Gastrocnemius medialis (tissue), 4 donors: ENCODE data around the gene NF2. TPM values are rescaled to one million over a fixed set of nuclear protein-coding genes. Genes with fewer than 3 reads are reported as not detected.
A peak's percentile ranks its signal among the peaks of the same experiment; 100 is the strongest.

Source experiments
- ATAC-seq, 2 donors: fragments of 150-250 bp; one replicate each; pipeline ENCODE4 v1.9.1; 2016
- DNase-seq, 2 donors: peaks; one replicate each; pipeline ENCODE4 v3.0.0-alpha.2; 2019
- H3K27ac ChIP-seq, 4 donors: fragments of 200-600 bp; sonication (generic); 1 replicate in 1 of 4; 2 replicates in 3 of 4; pipeline ENCODE4 v1.5.1; 2016 to 2018; ENCODE audit warnings: mild to moderate bottlenecking in 2 of 4, moderate library complexity in 1 of 4
- H3K27me3 ChIP-seq, 3 donors: fragments of 200-600 bp; sonication (generic) in 2 of 3; 1 replicate in 1 of 3; 2 replicates in 2 of 3; pipeline versions ENCODE4 v1.5.1 to v1.6.0; 2016 to 2019; ENCODE audit warnings: mild to moderate bottlenecking in 1 of 3, moderate library complexity in 1 of 3
- H3K36me3 ChIP-seq, 2 donors: fragments of 200-600 bp; sonication (generic) in 1 of 2; one replicate each; pipeline ENCODE4 v1.5.1; 2017 to 2018
- H3K4me1 ChIP-seq, 2 donors: fragments of 200-600 bp; sonication (generic) in 1 of 2; one replicate each; pipeline ENCODE4 v1.5.1; 2016 to 2017; ENCODE audit warnings: mild to moderate bottlenecking in 2 of 2
- H3K4me3 ChIP-seq, 4 donors: fragments of 200-600 bp; sonication (generic) in 3 of 4; 1 replicate in 1 of 4; 2 replicates in 3 of 4; pipeline ENCODE4 v1.5.1; 2016 to 2019; ENCODE audit warnings: mild to moderate bottlenecking in 2 of 4
- H3K9me3 ChIP-seq, 3 donors: fragments of 200-600 bp; sonication (generic) in 2 of 3; 1 replicate in 1 of 3; 2 replicates in 2 of 3; pipeline ENCODE4 v1.5.1; 2016 to 2019
- CTCF ChIP-seq, 5 experiments: fragments of 450-650 bp in 3 of 5; fragments of 200-600 bp in 2 of 5; sonication (generic) in 2 of 5; IDR thresholded peaks in 4 of 5; conservative IDR thresholded peaks in 1 of 5; 1 replicate in 4 of 5; 2 replicates in 1 of 5; pipeline ENCODE4 v1.5.1; 2016 to 2019; ENCODE audit warnings: antibody characterized with exemption in 5 of 5, mild to moderate bottlenecking in 3 of 5, moderate library complexity in 3 of 5
- POLR2A ChIP-seq, 2 donors: fragments of 450-650 bp; IDR thresholded peaks; one replicate each; pipeline ENCODE4 v1.6.1; 2017; ENCODE audit warnings: antibody characterized with exemption in 2 of 2, mild to moderate bottlenecking in 2 of 2, moderate library complexity in 2 of 2
- in situ Hi-C, 4 donors: fragments of 200-750 bp; cut with MboI; loops; one replicate each; pipeline versions ENCODE4 v1.15.0 to v1.8.0; 2017; ENCODE audit warnings: low sequenced_read_pairs in 4 of 4
- intact Hi-C: fragments of 100-400 bp; cut with DNase I; formaldehyde crosslinking; loops from one replicate; pipeline ENCODE4 v1.15.1; 2023; ENCODE audit warnings: low total_unique reads
- total RNA-seq, 4 donors: library from RNA; depleted of rRNA; stranded (reverse); fragments of >200 nt; gene quantifications; one replicate each; pipeline versions ENCODE4 v1.1.0 to v1.2.3, GENCODE V29; 2016

NF2 gene
- total RNA-seq, 4 donors from 2014 or later: 34.7 to 66.3 (median 48.2) TPM

GRCh38 chr22:29740216-29740615 lies 136.8 kb downstream of the NF2 start:
- no peak for DNase-seq
- ATAC-seq: no peak
- Histone ChIP-seq H3K36me3 (peaks cover 0 to 33% of the 10 kb centered on the region in 2 donors), H3K4me1 (peaks cover 6 to 9% of the 10 kb centered on the region in 2 donors), H3K27ac (no peak overlapping the region), H3K9me3 (no peaks in the 10 kb centered on the region), H3K27me3 (no peaks in the 10 kb centered on the region), H3K4me3 (no peak overlapping the region)
- intact Hi-C loops: no loop called here
- in situ Hi-C loops: no loop called here
- TF ChIP-seq POLR2A (IDR thresholded peaks at IDR 0.05) (no peak), CTCF (IDR thresholded peaks at IDR 0.05 in 4 of 5, conservative IDR thresholded peaks at IDR 0.05 in 1 of 5) (no peak)

GRCh38 chr22:29741926-29742325 lies 138.5 kb downstream of the NF2 start:
- no peak overlapping the region for H3K27ac ChIP-seq
- no peak overlapping the region for H3K4me3 ChIP-seq
- peaks cover 0 to 33% of the 10 kb centered on the region in 2 donors for H3K36me3 ChIP-seq
- no peaks in the 10 kb centered on the region for H3K9me3 ChIP-seq
- peaks cover 10 to 11% of the 10 kb centered on the region in 2 donors for H3K4me1 ChIP-seq
- in situ Hi-C loops: no loop called here
- TF ChIP-seq POLR2A (IDR thresholded peaks at IDR 0.05) (no peak), CTCF (IDR thresholded peaks at IDR 0.05 in 4 of 5, conservative IDR thresholded peaks at IDR 0.05 in 1 of 5) (no peak)
- DNase-seq (no peak), ATAC-seq (no peak)
- intact Hi-C loops: no loop called here
- no peaks in the 10 kb centered on the region for H3K27me3 ChIP-seq

DNA sequence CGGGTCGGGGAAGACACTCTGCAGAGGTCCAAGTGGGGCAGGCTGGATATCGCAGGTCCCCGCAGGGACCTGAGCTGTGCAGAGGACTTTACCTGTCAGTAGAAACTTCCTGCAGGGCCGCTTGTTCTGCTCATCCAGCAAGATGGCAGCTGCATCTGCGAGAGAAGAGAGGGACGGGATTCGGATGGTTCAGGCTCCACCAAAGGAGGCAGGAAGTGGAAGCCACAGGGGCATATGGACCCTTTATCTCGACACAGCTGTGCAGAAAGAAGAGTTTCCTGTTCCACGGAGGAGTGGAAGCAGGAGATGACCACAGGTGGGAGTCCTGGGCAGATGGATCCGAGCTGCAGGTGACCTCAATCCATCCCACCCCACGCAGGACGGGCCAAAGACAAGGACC lies 138.9 kb downstream of the NF2 start:
- H3K4me1 ChIP-seq: peaks cover 10 to 11% of the 10 kb centered on the region in 2 donors
- TF ChIP-seq CTCF (IDR thresholded peaks at IDR 0.05 in 4 of 5, conservative IDR thresholded peaks at IDR 0.05 in 1 of 5): no peak
- TF ChIP-seq POLR2A (IDR thresholded peaks at IDR 0.05): no peak
- H3K27ac ChIP-seq: no peak overlapping the region
- no peak overlapping the region for H3K4me3 ChIP-seq
- DNase-seq (no peak), ATAC-seq (no peak)
- peaks cover 0 to 33% of the 10 kb centered on the region in 2 donors for H3K36me3 ChIP-seq
- H3K9me3 ChIP-seq: no peaks in the 10 kb centered on the region
- intact Hi-C loops: no loop called here
- no peaks in the 10 kb centered on the region for H3K27me3 ChIP-seq
- in situ Hi-C loops: no loop called here

GRCh38 chr22:29744902-29745301 lies 141.5 kb downstream of the NF2 start:
- no peak for TF ChIP-seq POLR2A (IDR thresholded peaks at IDR 0.05)
- no peak for TF ChIP-seq CTCF (IDR thresholded peaks at IDR 0.05 in 4 of 5, conservative IDR thresholded peaks at IDR 0.05 in 1 of 5)
- Histone ChIP-seq H3K9me3 (no peaks in the 10 kb centered on the region), H3K36me3 (peaks cover 0 to 34% of the 10 kb centered on the region in 2 donors), H3K27ac (peak overlapping the region; percentile 74 to 85 (median 82)), H3K4me1 (peaks cover 10 to 11% of the 10 kb centered on the region in 2 donors), H3K4me3 (no peak overlapping the region), H3K27me3 (no peaks in the 10 kb centered on the region)
- DNase-seq (peak; percentile 86 to 95), ATAC-seq (peak; percentile 96 to 99)
- in situ Hi-C loops: no loop called here
- intact Hi-C loops: no loop called here

DNA sequence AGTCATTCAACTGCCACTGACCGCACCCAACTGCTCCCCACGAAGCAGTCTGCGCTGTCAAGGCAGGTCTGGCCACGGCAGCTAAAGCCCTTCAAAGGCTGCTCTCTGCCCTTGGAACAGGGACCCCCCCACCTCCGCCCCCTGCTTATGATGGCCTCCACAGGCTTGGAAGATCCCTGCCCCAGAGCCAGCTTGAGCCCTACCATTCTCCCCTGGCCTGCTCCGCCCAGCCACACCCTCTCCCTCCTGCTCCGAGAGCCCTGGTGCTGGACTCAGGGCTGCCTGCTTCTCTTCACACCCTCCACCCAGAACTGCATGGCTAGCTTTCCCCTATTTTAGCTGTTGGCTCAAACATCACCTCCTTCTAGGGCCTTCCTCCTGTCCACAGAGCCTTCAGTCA lies 144.4 kb downstream of the NF2 start:
- in situ Hi-C loops: no loop called here
- H3K9me3 ChIP-seq: no peaks in the 10 kb centered on the region
- H3K36me3 ChIP-seq: peaks cover 0 to 10% of the 10 kb centered on the region in 2 donors
- ATAC-seq (no peak), DNase-seq (no peak)
- no peak for TF ChIP-seq CTCF (IDR thresholded peaks at IDR 0.05 in 4 of 5, conservative IDR thresholded peaks at IDR 0.05 in 1 of 5)
- TF ChIP-seq POLR2A (IDR thresholded peaks at IDR 0.05): no peak
- H3K27me3 ChIP-seq: no peaks in the 10 kb centered on the region
- no peak overlapping the region for H3K27ac ChIP-seq
- H3K4me3 ChIP-seq: no peak overlapping the region
- intact Hi-C loops: no loop called here
- H3K4me1 ChIP-seq: peaks cover 10 to 11% of the 10 kb centered on the region in 2 donors
